Body of pancreas (tissue), 4 donors: Measurements from ENCODE around the gene LGALS4.
"Not testable (repeated sequence)": the region's sequence is repeated elsewhere in the genome, so short reads cannot be mapped to it uniquely, and the experiment has no call there.

Experiments
- CTCF ChIP-seq, 7 experiments: fragments of 450-650 bp in 4 of 7; fragments of 200-600 bp in 3 of 7; sonication (generic) in 3 of 7; IDR thresholded peaks; one replicate each; pipeline ENCODE4 v1.5.1; 2016 to 2019; ENCODE audit warnings: antibody characterized with exemption in 7 of 7
- POLR2A ChIP-seq, 3 donors: fragments of 450-650 bp; IDR thresholded peaks; one replicate each; pipeline ENCODE4 v1.6.1; 2016; ENCODE audit warnings: antibody characterized with exemption in 3 of 3, mild to moderate bottlenecking in 2 of 3

GRCh38 chr19:38761884-38762389 lies 50.8 kb downstream of the LGALS4 start:
- TF ChIP-seq CTCF, POLR2A (IDR thresholded peaks at IDR 0.05): not testable (repeated sequence)
